Activated CD4-positive, alpha-beta T cell treated with anti-CD3 and anti-CD28 coated beads, Interleukin-2, amount 50 U/mL, for 16 hours (primary cell): ENCODE measurements around the gene GRAP2.
"Not testable (repeated sequence)": the region's sequence is repeated elsewhere in the genome, so short reads cannot be mapped to it uniquely, and the experiment has no call there.

Experiments used
- DNase-seq: peaks from one replicate; pipeline ENCODE4 v3.0.0-alpha.2; 2020

GRAP2 gene

DNA sequence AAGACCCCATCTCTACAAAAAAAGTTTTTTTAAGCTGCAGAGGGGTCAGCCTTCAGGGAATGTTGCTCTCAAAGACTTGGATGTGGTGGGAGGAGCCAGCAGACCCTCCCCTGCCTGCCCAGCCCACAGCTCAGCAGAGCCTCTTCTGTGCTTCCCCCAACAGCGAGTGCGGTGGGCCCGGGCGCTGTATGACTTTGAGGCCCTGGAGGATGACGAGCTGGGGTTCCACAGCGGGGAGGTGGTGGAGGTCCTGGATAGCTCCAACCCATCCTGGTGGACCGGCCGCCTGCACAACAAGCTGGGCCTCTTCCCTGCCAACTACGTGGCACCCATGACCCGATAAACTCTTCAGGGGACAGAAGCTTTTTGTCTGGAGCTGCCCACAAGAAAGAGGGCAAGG, 69.9 kb downstream of the GRAP2 start:
- no peak for DNase-seq

DNA sequence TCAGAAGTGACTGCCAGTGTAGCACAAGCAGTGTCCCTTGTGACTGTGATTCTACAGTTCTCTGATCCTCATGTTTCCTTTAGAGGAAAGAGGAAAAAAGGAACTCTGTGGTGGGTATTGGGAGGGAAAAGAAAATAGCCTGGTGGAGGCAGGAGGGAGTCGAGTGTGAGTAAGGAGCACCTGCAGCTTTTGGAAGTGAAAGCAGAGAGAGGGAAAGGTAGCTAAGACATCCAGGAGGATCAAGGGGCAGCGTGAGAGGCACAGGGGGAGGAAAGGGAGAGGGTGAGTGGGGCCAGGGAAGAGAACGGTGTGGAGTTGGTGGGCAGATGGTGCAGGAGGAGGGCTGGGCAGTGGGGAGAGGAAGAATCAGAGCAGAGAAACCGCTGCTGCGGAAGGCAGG, 71.8 kb downstream of the GRAP2 start:
- DNase-seq, result no peak

DNA sequence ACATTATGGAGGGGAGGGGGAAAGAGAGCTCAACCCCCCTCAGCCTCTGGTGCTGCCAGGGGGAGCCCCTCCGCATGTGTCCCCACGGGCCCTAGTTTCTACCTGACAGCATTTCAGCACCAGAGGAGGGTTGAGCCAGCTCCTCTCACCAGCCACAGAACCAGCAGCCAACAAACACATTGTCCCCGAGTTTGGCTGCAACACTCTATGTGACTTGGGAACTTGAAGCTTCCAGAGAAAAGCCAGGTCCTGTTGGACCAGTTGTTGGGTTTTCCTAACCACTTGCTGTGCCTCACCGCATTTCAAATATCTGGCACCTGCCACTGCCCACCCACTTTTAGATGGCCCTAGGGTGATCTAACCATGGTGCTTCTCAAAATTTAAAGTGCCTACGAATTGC, 72.8 kb downstream of the GRAP2 start:
- no peak for DNase-seq

DNA sequence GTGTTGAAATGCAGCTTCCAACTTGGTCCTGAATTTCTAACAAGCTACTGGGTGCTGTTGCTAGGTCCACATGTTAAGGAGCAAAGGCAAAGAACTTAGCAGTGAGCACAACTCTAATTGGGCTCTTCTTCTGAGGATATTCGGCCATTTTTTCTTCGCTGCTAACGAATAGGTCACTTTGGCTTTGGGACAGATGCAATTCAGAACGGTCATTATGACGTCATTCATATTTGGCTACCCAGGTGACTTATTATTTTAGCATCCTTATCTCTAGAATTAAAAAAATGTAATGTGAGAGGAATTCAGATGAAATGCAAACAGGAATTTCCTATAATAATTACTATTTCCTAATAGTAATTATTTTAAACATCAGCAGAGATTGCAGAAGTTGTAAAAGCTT, 73.2 kb downstream of the GRAP2 start:
- no peak for DNase-seq

DNA sequence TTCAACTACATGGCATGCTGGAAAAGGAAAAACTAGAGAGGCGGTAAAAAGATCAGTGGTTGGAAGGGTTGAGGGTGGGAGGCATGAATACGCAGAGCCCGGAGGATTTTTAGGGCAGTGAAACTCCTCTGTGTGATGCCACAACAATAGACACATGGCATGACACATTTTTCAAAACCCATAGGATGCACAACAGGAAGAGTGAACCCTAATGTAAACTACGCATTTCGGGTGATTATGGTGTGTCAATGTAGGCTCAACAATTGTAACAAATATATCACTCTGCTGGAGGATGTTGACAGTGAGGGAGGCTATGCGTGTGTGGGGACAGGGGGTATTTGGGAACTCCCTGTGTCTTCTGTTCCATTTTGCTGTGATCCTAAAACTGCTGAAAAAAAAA, 78.2 kb downstream of the GRAP2 start:
- DNase-seq, result no peak

DNA sequence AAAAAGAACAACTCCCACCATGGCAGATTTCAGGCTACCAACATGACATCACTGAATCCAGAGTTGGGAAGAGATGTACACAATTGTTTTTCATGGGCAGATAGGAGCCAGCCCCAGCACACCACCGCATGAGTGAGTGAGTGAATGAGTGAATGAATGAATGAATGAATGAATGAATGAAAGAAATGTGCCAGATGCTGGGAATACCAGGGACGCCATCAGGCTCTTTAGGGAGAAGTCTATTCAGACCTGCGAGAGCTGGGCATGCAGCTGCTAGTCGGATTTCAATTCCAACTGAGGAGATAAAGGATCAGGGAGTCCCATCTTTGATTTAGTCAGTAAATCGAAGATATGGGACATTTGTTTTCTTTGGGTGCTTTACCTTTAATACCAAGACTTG, 78.6 kb downstream of the GRAP2 start:
- DNase-seq, result no peak

DNA sequence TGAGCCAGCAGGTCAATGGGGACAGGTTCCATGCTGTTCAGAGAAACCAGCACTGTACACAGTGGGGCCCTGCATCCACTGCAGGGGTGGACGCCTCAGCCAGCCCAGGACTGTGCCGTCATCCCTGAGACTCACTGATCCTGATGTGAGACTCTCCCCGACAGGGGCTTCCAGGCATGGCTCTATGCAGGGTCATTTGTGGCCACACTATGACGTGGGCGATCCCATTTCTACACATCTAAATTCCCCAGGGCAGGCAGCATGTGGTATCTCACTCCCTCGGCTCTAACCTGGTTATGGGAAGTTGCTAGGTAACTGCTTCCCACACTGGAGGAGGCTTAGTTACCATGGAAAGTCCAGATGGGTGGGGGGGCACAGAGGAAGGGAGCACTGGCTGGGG, 79.7 kb downstream of the GRAP2 start:
- DNase-seq, result no peak

DNA sequence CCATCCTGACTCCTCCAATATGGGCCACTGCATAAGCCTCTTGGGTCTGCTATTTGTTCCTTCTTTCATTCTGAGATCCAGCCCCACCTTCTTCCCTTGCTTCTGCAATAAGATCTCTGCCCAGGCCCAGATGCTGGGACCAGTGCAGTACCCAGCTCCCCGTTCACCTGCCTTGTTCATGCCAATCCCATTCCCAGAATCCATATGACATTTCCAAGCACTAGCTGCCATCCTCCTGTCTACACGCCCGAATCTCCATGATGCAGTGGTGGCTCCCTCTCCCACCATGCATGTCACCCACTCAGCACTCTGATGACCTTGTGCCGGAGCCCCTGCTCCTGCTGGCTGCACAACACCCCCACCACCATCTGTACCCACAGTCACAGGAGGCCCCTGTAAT, 82.5 kb downstream of the GRAP2 start:
- no peak for DNase-seq

DNA sequence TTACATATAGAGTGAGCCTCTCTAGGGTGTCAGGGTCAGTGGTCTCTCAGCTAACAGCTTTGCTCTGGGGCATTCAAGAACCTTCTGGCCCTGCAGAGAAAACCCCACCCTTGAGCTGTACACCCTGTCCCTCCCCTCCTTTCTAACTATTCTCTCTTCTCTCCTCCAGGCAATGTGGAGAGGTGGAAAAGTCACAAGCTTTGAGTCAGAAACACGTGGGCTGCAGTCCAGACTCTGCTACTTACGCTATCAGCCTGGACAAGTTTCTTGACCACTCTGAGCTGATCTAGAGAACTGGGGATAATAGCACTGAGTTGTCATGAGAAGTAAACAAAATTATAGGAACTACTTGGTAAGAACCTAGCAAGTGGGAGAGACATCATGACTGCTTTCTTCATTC, 83.1 kb downstream of the GRAP2 start:
- DNase-seq, result no peak

DNA sequence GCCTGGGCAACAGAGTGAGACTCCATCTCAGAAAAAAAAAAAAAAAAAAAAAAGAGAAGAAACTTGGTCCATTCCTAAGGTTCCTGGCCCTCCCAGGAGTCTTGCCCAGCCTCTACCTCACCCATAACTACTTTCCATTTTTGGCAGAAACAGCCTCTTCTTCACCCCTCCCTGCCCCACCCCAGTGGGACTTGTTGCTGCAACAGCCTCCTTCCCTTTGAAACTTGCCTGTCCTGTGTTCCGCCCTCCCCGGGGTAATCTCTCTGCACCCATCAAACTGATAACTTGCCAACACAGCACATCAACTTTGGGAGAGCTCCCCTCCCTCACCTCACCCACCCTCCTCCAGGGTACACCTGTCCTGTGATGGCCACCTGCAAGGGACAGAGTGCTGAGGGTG, 83.9 kb downstream of the GRAP2 start:
- DNase-seq, result no peak

DNA sequence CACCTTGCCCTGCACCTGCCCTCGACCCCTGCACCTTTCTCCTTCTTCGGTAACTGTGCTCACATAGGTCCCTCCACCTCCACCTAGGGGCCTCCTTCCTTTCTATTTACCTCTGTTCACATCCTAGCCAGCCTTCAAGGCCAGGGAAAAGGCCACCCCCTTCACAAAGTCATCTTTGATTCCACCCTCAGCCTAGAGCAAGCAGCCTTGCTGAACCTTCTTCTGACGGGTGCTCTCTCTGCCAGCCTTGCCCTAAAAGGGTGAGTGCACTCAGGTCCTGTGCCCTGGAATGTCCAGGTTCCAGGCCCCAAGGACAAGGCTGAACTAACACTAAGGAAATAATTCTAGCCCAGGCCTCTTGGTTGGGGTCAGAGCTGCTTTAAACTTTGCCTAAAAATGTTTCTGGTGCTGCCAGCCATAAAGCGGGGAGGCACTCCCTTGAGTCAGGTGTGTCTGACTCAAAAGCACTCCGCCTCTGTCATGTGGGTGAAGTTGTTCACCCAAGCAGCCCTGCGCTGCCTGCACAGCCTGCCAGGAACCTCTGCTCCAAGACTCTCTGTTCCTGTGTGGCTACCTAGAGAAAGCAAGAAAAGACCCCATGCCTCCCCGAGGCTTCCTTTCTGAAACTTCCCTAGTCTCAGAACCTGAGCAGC, 84.6 kb downstream of the GRAP2 start:
- DNase-seq, result no peak

DNA sequence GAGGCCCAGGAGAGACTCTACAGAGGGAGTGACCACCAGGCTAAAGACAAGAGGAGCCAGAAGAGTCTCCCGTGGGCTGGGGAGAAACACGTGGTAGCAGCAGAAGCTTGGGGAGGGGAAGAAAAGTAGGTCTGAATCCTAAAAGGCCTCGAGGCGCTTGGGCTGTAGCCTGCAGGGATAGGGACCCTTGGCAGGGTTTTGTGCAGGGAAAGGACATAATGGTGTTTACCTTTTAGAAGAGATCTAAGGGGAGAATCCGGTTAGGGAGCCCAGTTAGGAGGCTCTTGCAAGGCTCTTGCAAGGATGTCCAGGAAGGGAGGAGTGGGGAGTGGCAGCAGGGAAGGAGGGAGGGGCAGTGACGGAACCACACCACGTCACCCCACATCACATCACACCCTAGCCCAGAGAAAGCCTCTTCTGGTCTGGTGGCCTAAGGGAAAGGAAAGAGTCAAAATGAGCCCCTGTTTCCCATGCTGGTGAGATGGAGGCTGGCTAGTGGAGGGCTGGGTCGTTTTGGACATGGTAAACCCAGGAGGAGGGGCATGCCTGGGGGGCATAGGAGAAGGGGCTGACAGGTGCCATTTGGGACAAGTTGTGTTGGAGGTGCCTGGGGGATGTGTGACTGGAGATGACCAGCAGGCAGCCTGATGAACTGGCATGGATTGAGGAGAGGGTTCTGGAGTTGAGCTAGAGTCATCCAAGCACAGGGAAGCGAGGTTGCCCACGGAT, 87.7 kb downstream of the GRAP2 start:
- DNase-seq, result no peak

DNA sequence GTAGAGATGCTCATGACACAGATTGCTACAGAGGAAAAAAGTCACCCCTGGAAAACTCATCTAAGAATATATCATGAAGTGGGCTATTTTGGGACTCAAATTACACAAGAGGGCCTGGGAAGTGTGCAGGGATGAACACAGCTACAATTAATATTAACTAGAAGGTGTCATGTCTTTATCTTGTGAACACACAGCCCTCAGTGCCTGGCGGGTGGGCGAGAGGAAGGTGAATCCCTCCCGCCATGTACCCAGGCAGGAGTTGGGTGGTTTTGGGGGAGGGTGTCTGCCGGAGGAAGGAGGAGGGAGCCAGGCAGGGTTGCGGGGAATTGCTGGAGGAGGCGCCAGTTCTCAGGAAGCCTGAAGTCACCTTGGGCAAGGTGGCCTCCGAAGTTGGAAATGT, 88.7 kb downstream of the GRAP2 start:
- no peak for DNase-seq

DNA sequence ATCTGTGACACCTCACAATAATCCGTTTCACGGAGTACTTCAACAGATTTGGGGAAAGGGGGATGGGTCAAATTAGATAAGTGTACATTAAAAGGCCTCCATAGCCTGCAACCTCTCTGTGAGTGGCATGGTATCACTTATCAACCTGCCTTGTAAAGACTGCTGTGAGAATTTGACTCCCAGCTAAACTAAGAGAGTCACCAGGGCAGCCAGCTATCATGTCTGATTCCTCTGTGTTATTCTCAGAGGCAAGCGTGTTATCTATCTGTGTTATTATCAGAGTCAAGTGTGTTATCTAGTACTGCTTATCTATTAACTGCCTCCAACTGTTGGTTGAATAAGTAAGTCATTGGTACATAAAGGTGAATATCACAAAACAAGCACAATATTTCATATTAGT, 89.8 kb downstream of the GRAP2 start:
- no peak for DNase-seq

DNA sequence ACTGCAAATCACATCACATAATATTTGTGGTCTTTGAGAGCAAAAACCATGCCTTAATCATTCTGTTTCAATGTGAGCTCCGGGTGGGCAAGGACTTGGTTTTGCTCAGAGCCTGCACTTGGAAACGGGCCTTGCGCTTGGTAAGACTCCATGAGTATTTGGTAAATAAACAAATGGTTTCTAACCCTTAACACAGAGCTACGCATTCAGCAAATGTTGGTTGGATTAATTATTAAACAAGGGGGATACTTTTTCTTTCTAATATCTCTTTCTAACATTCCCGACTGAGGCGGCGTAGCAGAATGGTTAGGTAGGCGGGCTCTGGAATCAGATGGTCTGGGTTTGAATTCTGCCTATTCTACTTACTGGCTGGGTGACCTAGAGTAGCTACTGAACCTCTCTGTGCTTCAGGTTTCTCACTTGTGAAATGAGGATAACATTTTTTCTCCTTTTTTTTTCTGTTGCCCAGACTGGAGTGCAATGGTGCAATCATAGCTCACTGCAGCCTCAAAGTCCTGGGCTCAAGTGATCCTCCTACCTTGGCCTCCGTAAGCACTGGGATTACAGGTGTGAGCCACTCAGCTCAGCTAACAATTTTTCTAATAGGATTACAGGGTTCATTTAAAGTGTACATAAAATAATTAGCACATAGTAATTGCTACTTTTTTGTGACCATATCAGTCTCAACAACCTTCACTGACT, 90.4 kb downstream of the GRAP2 start:
- no peak for DNase-seq

DNA sequence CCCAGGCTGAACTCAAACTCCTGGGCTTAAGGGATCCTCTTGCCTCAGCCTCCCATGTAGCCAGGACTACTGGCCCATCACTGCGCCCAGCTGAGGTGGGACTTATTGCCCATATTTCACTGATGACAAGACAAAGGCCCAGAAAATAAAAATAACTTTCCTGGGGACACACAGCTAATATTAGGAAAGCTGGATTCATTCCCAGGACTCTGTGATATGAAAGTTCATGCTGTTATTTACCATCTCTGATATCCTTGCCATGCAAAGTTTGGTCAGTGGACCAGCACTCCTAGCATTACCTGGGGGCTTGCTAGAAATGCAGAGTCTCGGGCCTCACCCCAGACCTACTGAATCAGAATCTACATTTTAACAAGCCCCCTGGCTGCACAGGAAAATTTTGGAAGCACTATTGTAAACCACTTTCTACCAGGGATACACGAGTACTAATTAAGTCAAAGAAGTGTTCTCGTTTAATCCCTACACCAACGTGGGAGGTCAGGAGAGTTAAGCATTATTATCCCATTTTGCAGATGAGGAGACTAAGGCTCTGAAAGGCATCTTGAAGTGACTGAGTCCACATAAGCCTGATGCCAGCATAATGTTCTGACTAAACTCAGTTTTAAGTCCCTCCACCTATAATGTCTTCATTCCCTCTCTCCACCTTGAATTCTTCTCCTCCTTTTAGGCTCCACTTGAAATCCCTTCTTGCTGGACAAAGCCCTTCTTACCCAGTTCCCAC, 91.4 kb downstream of the GRAP2 start:
- DNase-seq, result no peak

DNA sequence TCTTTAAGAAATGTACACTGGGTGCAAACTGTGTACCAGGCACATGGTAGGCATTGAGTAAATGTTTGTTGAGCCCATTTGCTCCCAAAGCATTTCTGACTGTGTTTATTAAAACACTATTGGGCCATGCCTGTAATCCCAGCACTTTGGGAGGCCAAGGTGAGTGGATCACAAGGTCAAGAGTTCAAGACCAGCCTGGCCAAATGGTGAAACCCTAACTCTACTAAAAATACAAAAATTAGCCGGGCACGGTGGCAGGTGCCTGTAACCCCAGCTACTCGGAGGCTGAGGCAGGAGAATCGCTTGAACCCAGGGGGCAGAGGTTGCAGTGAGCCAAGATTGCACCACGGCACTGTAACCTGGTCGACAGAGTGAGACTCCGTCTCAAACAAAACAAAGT, 92.0 kb downstream of the GRAP2 start:
- DNase-seq, result not testable (repeated sequence)

DNA sequence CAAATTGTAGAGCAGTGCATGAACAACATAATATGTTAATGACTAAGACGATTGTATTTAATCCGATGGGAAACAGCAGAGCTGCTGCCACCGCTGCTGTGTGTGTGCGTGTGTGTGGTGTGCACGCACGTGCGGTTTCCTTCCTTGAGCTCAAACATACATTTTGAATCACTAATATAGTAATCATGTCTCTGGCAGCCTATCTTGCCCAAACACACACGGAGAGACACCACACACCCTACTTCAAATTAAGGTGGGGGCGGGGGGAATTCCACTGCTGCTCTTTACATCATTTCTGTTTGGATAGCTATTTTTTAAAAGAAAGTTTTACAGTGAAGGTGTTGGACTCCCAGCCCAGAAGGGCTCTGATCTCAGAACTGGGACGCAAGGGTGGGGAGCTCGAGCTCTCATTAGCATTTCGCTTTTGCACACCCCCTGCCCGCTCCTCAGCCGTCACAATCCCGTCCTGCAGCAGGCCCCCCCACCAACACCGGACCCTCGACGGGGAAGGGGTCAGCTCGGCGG, 93.2 kb downstream of the GRAP2 start:
- no peak for DNase-seq

DNA sequence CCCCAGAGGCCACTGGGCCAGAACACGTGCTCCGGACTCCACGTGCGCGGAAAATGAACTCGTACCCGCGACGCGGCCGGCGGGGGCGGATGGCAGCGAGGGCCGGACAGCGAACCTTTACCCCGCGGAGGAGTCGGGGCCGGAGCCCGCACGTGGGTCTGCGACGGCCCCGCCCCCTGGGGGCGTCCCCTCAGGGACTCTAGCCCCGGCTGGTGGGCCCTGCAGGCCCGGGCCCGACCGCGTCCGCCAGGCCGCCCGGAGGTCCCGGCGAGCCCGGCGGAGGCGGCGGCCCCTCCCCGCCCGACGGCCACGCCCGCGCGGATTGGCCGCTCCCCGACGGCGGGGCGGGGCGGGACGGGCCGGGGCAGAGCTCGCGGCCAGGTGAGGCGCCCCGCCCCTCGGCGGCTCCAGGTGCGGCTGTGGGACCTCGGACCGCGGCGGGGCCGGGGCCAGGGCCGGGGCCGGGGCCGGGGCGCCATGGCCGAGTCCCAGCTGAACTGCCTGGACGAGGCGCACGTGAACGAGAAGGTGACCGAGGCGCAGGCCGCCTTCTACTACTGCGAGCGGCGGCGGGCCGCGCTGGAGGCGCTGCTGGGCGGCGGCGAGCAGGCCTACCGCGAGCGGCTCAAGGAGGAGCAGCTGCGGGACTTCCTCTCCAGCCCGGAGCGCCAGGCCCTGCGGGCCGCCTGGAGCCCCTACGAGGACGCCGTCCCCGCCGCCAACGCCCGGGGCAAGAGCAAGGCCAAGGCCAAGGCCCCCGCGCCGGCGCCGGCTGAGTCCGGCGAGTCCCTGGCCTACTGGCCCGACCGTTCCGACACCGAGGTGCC, 93.9 kb downstream of the GRAP2 start, which contains the start of gene FAM83F:
Gene FAM83F, plus strand, starts transcription at position 389 of the 827 bp plus-strand sequence. Its CDS starts 89 bp downstream, at position 478.
- DNase-seq, result no peak

DNA sequence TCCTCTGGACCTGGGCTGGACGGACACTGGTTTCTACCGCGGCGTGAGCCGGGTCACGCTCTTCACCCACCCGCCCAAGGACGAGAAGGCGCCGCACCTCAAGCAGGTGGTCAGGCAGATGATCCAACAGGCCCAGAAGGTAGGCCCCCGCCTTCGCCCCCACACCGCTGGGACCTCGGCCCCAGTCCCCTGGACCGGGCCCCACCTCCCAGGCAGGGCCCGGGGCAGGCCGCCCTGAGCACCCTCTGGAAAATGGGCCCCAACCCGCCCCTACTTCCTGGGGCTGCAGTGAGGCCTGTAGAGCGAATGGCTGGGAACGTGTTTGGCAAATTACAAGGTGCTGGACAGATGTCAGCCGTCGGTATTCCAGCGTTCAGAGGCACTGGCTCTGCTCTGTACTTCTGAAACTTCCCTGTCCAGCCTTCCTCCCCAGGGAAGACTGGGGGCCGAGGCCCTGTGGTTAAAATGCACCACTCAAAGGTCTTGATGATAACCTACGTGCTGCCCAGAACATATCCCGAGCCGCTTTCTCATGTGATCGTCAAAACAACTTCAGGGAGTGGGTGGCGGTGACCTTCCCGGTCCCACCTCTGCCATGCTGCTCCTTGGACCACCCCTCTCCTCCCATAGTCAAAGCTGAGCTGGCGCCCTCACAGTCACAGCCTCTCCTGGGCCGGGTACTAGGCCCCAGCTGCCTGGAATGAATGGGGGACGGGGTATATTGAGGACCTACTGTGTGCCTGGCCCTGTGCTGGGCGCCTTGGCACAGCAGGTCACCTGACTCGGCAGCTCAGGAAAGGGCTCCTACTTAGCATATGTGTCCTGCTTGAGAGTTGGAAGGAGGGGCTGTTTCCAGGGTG, 94.7 kb downstream of the GRAP2 start:
- DNase-seq, result no peak

DNA sequence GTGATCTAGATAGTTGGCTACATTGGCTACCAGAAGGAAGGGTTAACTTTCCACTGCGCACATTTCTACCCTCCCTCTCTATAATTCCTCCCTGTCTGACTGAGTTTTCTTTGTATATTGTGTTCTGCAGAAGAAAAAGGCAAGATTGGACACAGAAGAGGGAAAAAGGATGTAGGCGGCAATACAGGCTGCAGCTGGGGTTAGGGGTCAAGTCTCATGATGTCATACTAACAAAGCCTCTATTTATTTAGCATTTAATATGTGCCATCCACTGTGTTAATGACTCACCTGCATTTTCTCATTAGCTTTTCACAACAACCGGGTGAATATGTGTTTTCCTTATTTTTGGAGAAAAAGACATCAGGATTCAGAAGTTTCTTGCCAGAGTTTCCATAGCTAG, 95.8 kb downstream of the GRAP2 start:
- DNase-seq, result no peak
